OCI-LY7 (cell line): ENCODE data around the gene S100A4.

Experiments
- EZH2phosphoT487 ChIP-seq: fragments of 200-600 bp; sonication (generic); IDR thresholded peaks from 2 replicates; pipeline ENCODE4 v1.6.1; 2018; ENCODE audit warnings: low read depth, borderline replicate concordance, mild to moderate bottlenecking, mixed run types, antibody characterized with exemption, low read length, moderate library complexity, mixed read lengths
- TF ChIP-seq, protein P1 (sequence below): fragments of 200-600 bp; sonication (generic); conservative IDR thresholded peaks from 2 replicates; pipeline ENCODE4 v1.5.1; 2014; ENCODE audit warnings: mild to moderate bottlenecking, antibody characterized with exemption, low read length, moderate library complexity, mixed read lengths

GRCh38 chr1:153532769-153533599 lies 12.6 kb downstream of the S100A4 start:
- TF ChIP-seq, protein P1, sequence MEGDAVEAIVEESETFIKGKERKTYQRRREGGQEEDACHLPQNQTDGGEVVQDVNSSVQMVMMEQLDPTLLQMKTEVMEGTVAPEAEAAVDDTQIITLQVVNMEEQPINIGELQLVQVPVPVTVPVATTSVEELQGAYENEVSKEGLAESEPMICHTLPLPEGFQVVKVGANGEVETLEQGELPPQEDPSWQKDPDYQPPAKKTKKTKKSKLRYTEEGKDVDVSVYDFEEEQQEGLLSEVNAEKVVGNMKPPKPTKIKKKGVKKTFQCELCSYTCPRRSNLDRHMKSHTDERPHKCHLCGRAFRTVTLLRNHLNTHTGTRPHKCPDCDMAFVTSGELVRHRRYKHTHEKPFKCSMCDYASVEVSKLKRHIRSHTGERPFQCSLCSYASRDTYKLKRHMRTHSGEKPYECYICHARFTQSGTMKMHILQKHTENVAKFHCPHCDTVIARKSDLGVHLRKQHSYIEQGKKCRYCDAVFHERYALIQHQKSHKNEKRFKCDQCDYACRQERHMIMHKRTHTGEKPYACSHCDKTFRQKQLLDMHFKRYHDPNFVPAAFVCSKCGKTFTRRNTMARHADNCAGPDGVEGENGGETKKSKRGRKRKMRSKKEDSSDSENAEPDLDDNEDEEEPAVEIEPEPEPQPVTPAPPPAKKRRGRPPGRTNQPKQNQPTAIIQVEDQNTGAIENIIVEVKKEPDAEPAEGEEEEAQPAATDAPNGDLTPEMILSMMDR = peak; percentile 80
- TF ChIP-seq EZH2phosphoT487 = no peak
